IMR-90 (cell line): ENCODE data around the gene REV3L.

Experiments
- CHD1 ChIP-seq: IDR thresholded peaks from 2 replicates; pipeline ENCODE4 v1.6.1; 2012; ENCODE audit warnings: low read depth, low read length, improper control_type of control experiment
- MXI1 ChIP-seq: IDR thresholded peaks from 2 replicates; pipeline ENCODE4 v1.6.1; 2012; ENCODE audit warnings: low read depth, mild to moderate bottlenecking, low read length, moderate library complexity, borderline replicate concordance
- POLR2A ChIP-seq: IDR thresholded peaks from 2 replicates; pipeline ENCODE4 v1.6.1; 2012; ENCODE audit warnings: mild to moderate bottlenecking, low read depth, low read length
- TF ChIP-seq, protein P1 (sequence below): conservative IDR thresholded peaks from 2 replicates; pipeline ENCODE4 v1.5.1; 2012; ENCODE audit warnings: mild to moderate bottlenecking, low read depth, low read length, improper control_type of control experiment

DNA sequence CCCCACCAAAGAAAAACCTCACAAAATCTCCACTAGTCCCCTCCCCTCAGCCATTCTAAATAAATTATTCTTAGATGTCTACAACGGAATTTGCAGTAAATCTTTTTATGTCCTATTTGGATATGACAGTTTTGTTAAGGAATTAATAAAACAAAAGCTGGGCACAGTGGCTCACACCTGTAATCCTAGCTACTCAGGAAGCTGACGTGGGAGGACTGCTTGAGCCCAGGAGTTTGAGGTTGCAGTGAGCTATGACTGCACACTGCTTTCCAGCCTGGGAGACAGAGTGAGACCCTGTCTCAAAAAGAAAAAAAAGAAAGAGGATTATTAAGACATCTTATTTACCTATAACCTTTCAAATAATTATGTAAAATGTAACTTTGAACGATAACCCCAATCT, 230.3 kb downstream of the REV3L start:
- TF ChIP-seq, protein P1, sequence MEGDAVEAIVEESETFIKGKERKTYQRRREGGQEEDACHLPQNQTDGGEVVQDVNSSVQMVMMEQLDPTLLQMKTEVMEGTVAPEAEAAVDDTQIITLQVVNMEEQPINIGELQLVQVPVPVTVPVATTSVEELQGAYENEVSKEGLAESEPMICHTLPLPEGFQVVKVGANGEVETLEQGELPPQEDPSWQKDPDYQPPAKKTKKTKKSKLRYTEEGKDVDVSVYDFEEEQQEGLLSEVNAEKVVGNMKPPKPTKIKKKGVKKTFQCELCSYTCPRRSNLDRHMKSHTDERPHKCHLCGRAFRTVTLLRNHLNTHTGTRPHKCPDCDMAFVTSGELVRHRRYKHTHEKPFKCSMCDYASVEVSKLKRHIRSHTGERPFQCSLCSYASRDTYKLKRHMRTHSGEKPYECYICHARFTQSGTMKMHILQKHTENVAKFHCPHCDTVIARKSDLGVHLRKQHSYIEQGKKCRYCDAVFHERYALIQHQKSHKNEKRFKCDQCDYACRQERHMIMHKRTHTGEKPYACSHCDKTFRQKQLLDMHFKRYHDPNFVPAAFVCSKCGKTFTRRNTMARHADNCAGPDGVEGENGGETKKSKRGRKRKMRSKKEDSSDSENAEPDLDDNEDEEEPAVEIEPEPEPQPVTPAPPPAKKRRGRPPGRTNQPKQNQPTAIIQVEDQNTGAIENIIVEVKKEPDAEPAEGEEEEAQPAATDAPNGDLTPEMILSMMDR: no peak
- TF ChIP-seq POLR2A (no peak), CHD1 (no peak), MXI1 (no peak)
